Activated naive CD4-positive, alpha-beta T cell treated with Interleukin-2 at 50 U/mL for 16 hours (primary cell): Measurements from ENCODE around the gene CFDP1.
A peak's percentile ranks its signal among the peaks of the same experiment; 100 is the strongest.

Experiments used
- DNase-seq: peaks from one replicate; pipeline ENCODE4 v3.0.0-alpha.2; 2020

Gene CFDP1

DNA sequence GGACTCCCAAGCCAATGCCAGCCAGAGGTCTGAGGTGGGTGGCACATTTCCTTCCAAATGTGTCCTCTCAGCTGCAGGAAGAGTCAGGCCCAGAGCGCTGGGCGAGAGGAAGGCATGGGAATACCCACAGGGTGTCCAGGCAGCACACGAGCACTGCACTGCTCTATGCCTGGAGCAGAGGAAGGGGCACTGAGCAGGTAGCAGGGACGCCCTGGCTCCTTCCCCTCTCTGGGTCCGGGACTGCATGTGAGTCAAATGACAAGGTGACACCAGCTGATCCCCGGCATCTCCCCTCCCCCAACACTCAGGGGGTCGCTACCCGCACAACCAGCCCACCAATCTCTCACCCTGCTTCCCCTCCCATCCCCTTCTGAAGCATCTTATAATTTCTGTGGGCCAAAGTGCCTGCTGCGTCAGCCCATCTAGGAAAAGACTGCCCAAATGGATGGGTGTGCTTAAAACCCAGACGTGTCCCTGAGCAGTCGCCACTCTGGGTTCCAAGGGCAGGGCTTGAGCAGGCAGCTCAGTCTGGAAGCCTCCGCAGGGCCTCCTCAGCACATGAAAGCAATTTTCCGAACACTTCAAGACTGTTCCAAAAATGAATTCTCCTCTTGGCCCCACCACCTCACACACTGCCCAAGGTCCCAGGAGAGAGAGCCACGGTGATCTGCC lies 169.9 kb downstream of the CFDP1 start:
- no peak for DNase-seq

DNA sequence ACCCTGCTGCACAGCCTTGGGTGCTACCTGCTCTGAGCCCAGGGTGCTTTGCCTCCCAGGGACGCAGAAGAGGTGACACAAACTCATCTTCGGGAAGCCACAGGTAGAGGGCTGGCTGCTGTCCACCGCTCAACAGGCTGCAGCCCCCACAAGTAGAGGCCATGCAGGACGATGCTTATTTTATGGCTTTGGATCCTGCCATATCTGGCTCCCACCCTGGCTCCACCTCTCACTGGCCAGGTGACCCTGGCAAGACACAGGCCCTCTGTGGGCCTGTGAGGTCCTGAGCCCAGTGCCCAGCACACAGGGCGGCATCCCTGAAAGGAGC lies 170.5 kb downstream of the CFDP1 start:
- no peak for DNase-seq

DNA sequence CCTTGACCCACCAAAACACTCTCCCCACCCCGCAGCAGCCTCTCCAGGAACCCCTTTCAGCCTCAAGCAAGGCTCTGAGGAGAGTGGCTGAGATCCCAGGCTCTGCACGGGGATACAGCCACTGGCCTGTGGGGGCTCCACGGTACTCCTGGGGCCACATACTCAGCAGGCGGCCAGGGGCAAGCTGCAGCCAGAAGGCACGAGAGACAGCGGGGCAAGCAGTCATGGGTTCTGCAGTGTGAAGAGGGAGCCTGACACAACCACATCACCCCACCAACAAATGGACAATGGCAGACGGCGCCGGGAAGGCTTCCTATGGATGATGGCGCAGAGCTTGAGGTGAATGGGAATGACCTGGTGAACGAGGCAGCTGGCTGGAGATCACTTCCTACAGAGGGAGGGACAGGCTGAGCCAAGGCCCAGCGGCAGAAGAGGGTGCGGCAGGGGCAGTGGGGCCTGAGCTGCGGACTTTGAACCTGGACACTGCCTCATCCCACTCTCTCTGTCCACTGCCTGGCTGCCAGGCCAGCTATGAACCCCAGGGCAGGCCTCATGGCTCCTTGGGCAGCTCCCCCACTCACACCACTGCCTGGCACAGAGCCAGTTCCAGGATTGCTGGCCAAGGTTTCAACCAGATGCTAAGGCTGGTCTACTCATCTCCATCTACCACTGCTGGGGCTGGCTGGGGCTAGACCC lies 171.1 kb downstream of the CFDP1 start:
- no peak for DNase-seq

DNA sequence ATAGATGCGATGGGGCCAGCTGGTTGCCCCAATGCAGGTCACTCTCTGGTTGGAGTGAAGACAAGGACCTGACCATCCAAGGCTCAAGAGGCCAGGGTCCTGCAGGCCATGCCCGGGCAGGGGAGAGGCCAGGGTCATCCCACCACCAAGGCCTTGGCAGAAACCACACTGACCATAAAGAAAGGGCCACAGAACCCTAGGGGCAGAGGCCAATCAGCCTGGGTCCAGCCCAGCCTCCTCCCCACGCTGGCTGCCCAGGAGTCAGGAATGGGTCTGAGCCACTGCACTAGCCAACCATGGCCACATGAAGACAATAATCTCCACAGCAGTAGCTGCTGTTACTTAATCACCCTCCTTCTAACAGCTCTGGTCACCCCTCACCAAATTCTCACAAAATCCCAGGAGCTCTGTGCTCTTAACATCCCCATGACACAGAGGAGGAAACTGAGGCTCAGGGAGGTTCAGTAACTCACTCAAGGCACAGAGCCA lies 171.7 kb downstream of the CFDP1 start:
- no peak for DNase-seq

DNA sequence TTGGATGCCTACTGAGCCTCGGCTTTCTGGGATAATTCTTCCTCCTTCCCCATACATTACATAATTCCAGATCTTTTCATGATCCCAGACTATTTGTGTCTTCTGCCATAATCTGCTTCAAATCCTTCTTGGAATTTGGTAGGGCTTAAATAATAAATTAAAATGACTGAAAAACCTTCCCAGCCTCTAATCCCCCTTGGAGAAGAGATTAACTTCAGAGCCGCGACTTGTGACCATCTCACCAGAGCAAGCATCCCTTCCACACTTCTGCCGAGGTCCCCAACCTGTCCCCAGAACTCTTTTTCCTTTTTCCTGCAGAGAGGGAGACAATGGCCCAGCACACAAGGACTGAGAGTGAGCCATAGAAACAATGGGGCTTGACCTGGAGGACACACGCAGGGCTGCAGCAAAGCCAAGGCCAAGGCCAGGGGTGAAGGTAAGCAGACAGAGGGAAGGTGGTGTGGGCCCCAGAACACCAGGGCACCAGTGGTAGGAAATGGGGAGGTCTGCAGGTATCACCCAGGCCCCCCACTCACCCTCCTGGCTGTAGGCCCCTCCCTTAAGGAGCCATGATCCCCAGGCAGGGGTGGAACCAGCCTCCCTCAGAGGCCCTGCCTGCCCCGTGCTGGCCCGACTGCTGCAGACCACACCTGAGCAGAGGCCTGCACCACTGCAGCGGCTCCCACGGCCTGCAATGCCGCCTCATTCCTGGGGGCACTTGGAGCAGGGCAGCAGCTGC lies 172.3 kb downstream of the CFDP1 start:
- DNase-seq, result no peak

DNA sequence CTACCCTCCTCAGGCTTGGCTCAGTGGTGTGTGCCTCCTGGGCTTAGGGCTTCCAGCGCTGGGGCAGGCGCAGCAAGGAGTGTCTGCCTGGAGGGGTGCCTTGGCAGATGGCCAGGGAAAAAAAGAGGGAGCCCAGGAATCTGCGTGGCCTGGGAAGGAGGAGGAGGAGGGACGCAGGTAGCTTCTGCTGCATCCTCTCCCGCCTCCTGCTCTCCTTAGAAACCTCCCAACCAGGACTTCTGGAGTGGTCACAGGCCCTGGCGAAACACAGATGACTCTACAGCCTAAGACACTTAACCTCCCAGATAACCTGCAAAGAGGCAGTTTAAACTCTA lies 174.5 kb downstream of the CFDP1 start:
- no peak for DNase-seq

DNA sequence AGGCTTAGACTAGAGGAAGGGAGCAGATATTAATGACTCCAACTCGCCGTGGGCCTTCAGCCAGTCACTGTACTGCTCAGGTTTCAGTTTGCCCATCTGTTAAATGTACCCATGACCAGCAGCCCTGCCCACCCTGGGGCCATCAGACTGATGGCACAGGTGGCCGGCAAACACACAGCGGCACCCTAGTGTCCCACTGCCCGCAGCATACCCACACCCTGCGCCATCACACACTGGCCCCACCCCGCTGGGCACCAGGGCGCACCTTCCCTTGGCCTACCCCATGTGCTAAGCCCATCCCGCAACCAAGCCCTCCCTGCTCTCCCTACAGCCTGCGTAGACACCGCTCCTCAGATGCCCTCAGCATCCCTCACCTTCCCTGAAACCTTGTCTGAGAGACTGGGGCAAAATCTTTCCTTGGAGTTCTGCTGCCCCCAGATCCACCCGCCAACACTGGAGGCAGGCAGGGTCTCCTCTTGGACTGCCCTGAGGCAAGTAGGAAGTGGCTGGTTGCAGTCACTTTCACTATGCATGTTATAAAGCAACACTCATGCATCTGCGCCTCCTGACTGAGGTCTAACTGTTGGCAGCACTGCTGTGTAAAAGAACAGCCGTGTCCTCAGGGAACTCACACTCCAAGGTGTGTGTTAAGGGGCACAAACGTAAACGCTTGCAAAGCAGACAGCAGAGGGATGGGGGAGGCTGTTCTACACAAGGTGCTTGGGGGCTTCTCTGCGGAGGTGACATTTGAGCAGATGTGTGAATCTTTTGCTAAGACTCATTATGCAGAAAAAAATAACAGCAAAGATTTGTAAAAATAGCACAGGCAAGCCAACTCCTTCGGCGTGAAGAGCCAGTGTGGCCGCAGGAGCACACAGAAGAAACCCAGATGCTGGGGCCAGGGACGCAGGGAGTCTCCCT lies 175.2 kb downstream of the CFDP1 start:
- DNase-seq, result no peak

DNA sequence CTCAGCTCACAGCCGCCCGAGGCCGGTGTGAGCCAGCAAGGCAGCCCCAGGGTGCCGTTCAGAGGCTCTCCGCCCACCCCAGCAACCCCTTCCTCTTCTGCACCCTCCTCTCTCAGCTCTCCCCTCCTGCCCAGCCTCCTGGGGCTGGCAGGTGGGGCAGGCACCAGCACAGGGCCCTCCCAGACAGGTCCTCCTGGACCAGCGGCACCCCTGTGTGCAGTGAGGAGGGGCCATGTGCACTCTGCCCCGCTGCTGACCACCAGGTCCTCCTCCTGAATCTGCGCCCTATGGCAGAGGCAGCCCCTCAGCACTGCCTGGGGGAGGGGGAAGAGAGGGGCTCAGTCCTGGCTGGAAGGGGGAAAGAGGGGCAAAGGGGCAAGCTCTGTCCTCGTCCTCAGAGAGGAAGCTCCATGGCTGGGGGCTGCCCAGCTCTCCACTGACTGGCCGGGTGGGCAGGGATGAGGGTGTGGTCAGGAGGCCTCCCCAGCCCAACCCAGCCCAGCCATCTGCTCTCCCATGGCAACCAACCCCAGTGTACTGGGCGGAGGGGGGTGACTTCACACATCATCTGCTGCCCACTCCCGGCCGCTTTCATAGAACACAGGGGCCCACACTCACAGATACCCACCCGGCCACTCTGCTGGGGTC lies 176.5 kb downstream of the CFDP1 start:
- DNase-seq, result no peak

DNA sequence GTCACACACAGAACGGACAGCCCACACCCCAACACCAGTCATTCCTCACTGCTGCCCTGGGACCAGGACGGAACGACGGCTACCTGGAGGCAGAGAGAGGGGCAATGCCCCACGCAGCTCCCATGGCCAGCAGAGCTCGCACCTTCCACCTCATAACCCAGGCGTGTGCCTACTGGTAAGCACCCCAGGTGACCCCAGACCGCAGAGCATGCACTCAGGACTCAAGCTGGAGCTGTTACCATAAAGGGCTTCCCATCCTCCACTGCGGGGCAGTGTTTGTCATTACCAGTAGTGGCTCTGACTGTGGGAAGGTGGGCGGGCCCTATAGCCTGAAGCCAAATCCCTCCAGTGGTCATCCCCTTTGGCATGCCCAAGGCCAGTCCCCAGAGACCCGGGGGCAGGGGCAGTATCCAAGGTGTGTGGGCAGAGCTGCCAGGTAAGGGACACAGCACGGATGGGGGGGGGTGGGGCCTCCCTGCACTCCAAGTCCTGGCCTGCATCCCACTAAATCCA lies 177.2 kb downstream of the CFDP1 start:
- DNase-seq, result no peak

DNA sequence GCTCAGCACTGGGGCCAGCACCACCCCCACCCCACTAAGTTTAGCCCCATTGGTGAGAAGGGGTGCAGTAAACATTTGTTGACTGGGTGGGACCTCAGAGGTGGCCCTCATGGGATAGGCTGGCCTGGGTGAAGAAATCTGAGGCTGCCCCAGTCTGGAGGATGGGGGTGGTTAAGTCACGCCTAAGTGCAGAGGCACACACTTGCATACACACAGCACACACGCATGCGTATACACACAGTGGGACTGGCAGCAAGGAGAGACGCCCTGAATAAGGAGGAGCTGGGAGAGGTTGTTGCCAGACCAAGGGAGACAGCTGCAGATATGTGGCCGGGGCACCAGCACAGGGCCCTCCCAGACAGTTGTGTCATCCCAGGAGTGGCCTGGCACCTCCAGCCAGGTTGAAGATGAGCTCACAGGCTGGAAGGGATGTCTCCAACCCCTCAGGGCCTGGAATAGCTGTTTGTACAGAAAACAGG lies 178.9 kb downstream of the CFDP1 start:
- no peak for DNase-seq

DNA sequence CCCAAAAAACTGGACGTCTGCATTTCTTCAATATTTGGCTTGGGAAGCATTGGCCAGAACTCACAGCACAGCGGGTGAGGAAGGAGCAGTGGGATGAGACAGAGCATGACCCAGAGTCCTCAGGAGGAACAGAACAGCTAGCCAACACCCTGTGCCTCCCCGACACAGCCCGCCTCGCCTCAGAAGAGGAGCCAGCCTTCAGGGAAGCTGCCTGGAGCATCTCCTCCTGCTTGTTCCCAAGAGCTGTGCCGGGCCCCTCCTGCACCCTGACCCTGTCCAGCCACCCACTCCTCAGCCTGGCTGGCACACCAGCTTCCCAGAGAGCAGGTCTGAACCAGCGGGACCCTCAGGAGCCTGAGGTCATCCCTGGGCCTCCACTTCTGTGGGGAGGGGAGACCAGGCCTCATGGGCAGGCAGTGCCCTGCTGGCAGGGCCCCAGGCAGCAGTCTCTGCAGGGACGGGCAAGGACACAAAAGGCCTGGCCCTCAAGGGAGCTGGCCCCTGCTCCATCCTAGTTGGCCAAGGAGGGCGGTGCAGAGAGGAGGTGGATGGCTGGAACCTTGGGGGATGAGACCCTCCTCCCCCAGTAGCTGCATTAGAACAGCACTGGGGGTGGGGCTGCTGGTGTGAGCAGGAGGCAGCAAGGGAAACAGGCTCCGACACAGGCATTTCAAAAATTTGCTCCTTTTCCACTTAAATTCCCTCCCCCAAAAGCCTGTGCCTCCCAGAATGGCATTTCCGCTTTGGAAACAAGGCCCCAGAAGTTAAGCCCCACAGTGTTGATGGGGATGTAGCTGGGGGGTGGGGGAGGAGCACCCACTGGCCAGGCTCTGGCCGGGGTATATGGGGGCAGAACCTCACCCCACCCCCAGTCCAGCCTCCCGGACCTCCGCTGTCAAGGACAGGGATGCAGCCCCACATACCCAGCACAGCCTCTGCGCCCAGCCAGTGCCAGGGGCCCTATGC lies 180.1 kb downstream of the CFDP1 start:
- DNase-seq, result no peak

DNA sequence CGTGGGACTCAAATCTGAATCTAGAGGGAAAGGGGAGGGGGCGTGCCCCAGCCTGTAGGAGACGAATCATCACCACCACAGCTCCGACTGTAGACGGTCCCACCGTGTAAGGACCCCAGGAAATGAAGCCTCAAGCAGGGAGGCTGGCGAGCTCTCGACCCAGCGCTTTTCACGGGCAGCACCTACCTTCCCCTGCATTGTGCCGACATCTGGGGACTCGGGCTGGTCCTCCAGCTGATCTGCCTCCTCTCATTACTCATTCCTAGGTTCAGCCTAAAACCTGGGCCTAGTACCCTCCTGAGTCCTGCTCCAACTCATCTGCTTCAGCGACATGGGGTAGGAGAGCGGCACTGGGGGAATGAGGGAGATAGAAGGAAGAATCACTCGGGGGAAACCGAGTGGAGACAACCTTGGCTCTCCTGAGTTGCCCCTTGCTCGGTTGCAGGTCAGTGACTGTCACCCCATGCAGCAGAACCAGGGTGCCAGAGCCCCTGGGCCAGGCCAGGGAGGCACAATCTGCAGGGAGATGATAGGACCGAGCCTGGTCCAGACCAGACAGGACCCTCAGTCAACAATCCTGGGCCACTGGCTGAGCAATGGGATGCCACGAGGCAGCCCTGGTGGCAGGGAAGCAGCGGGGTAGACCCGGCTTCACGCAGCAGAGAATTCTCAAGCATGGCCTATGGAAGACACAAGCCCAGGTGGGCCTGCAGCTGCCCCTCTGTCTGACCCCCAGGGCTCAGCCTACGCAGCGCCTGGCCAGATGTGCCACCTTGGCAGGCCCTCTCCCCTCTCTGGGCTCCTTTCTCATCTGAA lies 181.0 kb downstream of the CFDP1 start:
- DNase-seq, result no peak

DNA sequence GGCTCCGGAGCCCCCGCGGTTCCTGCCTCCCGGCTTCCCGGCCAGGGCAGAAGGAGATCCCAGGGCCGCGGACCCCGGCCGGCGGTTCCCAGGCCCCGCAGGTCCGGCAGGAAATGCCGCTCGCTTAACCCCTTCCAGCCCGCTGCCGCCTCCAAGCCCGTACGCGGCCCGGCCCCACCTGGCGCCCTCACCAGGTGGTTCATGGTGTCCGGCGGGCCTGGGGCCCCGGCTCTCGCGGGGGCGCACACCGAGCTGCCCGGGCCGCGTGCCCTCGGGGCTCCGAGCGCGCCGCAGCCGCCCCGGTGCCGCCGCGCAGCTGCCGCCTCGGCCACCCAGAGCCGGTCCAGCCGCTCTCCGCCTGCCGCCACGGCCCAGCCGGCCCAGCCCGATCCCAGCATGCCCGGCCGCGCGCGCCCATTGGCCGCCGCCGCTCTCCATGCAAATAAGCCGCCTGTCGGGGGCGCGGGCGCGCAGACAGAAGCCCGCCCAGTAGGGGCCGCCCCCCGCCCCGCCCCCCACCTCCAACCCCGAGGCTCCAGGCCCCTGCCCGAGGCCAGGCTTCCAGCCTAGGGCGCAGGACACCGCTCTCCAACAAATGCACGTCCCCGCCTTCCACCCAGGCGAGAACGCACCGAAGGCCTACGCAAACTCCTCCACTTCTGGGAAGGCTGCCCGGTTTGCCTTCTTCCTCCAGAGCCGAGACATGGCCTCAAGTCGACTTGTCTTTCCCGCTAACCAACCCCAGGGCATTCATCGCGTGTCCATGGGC lies 181.8 kb downstream of the CFDP1 start, which contains the start of gene BCAR1:
Gene BCAR1 (minus strand): TSS at position 345 of the 769 bp plus-strand sequence. CDS start 142 bp downstream, at position 203.
- peak; percentile 13 for DNase-seq

DNA sequence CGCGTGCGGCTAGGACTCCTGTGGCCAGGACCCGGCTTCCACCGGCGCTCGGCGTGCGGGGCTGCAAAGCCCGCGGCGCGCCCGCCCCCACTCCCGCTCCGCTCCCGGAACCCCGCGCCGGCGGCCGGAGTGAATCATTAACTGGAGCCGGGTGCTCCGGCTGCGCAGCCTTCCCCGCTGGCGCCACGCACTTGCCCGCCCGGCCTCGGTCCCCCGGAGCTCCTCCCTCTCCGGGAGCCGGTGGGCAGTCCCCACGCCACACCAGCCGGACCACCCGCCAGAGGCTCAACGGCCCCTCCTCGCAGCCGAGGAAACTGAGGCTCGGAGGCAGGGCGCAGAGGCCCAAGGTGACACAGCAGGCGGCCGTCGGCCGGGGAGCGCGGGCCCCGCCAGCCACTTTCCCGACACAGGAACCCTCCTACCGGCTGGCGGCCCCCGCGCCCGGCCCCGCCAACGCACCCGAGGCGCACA lies 182.5 kb downstream of the CFDP1 start:
- peak; percentile 7 for DNase-seq

DNA sequence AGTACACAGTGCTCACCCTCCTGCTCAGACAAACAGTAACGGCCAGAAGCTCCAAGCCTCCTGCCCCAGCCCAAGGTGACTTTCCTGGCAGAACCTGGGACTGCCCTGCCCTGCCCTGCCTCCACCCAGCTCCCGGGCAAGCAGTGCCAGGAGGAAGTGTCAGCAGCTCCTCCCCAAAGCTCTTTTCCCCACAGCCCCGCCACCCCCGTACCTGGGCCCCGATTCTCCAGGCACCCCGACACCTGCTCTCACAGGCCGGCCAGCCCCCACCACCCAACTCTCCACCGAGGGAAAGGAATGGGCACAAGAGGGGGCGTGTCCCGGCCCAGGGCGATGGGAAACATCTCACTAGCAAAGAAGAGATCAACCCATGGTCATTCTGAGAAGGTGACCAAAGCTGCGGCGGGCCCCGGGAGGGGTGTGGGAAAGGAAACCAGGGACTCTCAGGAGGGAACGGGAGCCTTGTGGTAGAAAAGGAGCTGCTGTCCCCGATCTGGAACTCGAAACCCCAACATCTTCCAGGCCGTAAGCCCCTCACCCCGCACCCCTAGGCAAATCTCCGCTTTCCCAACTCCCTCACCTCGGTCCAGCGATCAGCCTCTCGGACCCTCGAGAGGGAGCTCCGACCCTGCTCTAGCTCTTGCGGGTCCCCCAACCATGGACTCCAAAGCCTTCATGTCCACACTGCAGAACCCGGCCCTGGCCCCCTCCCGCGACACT lies 183.1 kb downstream of the CFDP1 start:
- DNase-seq, result no peak

DNA sequence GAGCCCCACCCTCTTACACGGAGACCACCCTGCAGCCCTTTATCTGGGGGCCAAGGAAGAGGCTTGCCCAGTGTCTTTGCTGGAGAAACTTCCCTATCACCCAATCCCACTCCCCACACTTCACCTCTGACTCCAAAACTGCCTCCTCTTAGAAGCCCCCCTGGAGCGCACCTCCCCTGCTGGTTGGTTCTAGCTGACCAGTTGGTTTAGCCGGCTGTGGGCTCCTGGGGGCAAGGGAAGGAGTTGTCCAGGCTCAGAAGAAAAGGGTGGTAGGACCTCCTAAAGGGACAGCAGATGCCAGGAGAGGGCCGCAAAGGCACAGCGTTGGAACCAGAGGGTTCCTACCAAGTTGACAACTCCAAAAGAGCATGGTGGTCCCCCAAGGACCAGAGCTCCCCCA lies 183.9 kb downstream of the CFDP1 start:
- no peak for DNase-seq

DNA sequence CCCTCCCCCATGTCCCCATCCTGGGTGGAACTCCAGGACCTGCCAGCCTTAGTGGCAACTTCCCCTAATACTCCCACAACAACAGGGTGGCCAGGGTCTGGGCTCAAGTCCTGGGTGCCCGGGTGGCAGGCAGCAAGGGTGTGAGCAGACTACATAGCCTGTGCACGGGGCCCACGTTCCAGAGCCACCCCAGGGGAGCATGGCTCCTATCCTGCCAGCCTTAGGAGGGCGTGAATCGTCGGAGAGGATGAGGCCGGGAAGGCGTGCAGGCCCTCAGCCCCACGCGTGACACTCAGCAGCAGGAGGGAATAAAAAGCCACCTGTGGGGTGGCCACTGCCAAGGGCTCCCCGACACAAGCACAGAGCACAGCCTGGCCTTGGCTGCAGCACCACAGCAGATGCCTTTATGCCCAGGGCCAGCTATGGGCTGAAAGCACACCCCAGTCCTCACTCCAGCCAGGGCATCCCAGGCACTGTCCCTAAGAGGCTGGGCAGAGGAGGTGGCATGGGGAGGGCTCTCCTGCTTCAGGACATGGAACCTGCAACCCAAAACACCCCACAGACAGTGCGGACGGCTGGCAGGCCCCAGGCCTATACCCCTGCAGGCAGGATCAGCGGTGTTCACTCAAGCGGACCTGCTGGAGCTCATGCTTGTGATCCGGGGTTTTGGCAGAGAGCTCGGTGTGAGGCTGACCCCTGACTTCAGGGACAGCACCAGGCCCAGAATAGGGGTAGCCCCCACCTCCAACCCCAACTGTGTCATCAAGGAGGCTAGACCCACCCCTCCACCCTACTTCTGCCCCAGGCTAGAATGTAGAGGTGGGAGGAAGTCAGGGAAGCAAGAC lies 184.5 kb downstream of the CFDP1 start:
- no peak for DNase-seq
